Natural killer cell (primary cell): ENCODE measurements around the gene ASTN2. TPM values are rescaled to one million over a fixed set of nuclear protein-coding genes. Genes with fewer than 3 reads are reported as not detected.

Source experiments
- ATAC-seq, 3 donors: fragments of 150-1000 bp in 2 of 3; fragments of 200-7000 bp in 1 of 3; cut with Tn5 transposase; 1 replicate in 1 of 3; 2 replicates in 2 of 3; pipeline ENCODE4 v1.10.0; 2021; ENCODE audit warnings: mild to moderate bottlenecking in 2 of 3, moderate library complexity in 2 of 3
- DNase-seq, 2 donors: peaks; one replicate each; pipeline versions ENCODE4 v3.0.0 to v3.0.0-alpha.2; 2013 to 2021; ENCODE audit warnings: mixed read lengths in 1 of 2
- H3K27ac ChIP-seq: one replicate; pipeline ENCODE4 v1.5.1; 2013; ENCODE audit warnings: mild to moderate bottlenecking, low read length
- H3K27me3 ChIP-seq: one replicate; pipeline ENCODE4 v1.6.1; 2013; ENCODE audit warnings: low read length; ENCODE audit not compliant: control insufficient read depth, insufficient read depth
- H3K36me3 ChIP-seq: one replicate; pipeline ENCODE4 v1.6.1; 2013; ENCODE audit warnings: low read length; ENCODE audit not compliant: control insufficient read depth, insufficient read depth
- H3K4me1 ChIP-seq: one replicate; pipeline ENCODE4 v1.6.1; 2013; ENCODE audit warnings: low read length; ENCODE audit not compliant: control insufficient read depth, insufficient read depth
- H3K4me3 ChIP-seq: one replicate; pipeline ENCODE4 v1.5.1; 2013; ENCODE audit warnings: low read length
- H3K9me3 ChIP-seq: one replicate; pipeline ENCODE4 v1.6.1; 2013; ENCODE audit warnings: low read length; ENCODE audit not compliant: control insufficient read depth, insufficient read depth
- H3K27ac Mint-ChIP-seq, 2 donors: one replicate each; pipeline ENCODE4 v1.8.0; 2022; ENCODE audit warnings: mild to moderate bottlenecking in 2 of 2, mixed read lengths in 2 of 2, moderate library complexity in 1 of 2
- H3K27me3 Mint-ChIP-seq, 2 donors: one replicate each; pipeline ENCODE4 v1.8.0; 2022; ENCODE audit warnings: low read depth in 2 of 2, mixed read lengths in 2 of 2
- H3K36me3 Mint-ChIP-seq: one replicate; pipeline ENCODE4 v1.8.0; 2022; ENCODE audit warnings: mixed read lengths
- H3K4me1 Mint-ChIP-seq, 2 donors: one replicate each; pipeline ENCODE4 v1.8.0; 2022; ENCODE audit warnings: mixed read lengths in 2 of 2
- H3K4me3 Mint-ChIP-seq: one replicate; pipeline ENCODE4 v1.8.0; 2022; ENCODE audit warnings: mild to moderate bottlenecking, moderate library complexity, mixed read lengths
- H3K9me3 Mint-ChIP-seq, 2 donors: one replicate each; pipeline ENCODE4 v1.8.0; 2022; ENCODE audit warnings: mixed read lengths in 2 of 2
- WGBS: methylation state at CpG from one replicate; pipeline ENCODE4 v1.1.7; 2013; ENCODE audit warnings: missing lambda C conversion rate; ENCODE audit not compliant: insufficient coverage; 5-methylcytosine and 5-hydroxymethylcytosine counted together
- intact Hi-C: fragments of 100-400 bp; cut with micrococcal nuclease; formaldehyde crosslinking; loops from one replicate; pipeline ENCODE4 v1.14.2; 2022
- total RNA-seq, 4 donors: library from RNA; stranded (reverse); fragments of 120-200 nt in 1 of 4; gene quantifications; one replicate each; pipeline versions ENCODE4 v1.2.3 to v1.2.4, GENCODE V29; 2013 to 2022
- TF ChIP-seq, protein P1 (sequence below): fragments of 200-600 bp; IDR thresholded peaks from one replicate; pipeline ENCODE4 v1.8.0; 2022; ENCODE audit warnings: antibody characterized with exemption

Gene ASTN2
- total RNA-seq, 3 donors from 2014 or later (not counting 1 experiment from before 2014, with no cell fraction given): 3.0 to 3.5 (median 3.2) TPM

DNA sequence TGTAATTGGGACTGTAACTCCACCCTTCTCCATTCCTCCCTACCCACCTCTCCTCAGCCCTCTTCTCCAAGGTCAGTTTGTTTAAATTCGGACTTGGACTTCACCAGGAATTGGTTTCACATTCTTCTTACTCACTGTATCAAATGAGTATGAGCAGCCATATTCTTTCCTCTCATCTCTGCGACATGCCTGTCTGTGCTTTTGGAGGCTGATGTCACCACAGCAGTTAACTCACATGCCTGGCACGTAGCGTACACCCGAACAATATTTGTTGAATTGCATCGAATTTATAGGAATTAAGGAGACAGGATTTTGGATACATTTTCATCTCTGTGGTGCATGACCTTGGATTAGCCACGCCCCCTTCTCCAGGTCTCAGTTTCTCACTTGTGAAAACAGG is 291.1 kb downstream of the ASTN2 start:
- no peaks in the 10 kb centered on the region for H3K9me3 ChIP-seq
- no peak overlapping the region for H3K4me3 Mint-ChIP-seq
- no peaks in the 10 kb centered on the region for H3K36me3 ChIP-seq
- intact Hi-C loops: no loop called here
- H3K4me1 Mint-ChIP-seq: no peaks in the 10 kb centered on the region
- 77% methylated on average over 7 of the region's 7 CpGs for WGBS
- no peak overlapping the region for H3K4me3 ChIP-seq
- H3K27ac Mint-ChIP-seq: no peak overlapping the region
- H3K36me3 Mint-ChIP-seq: no peaks in the 10 kb centered on the region
- H3K4me1 ChIP-seq: no peaks in the 10 kb centered on the region
- H3K27me3 ChIP-seq: no peaks in the 10 kb centered on the region
- TF ChIP-seq, protein P1, sequence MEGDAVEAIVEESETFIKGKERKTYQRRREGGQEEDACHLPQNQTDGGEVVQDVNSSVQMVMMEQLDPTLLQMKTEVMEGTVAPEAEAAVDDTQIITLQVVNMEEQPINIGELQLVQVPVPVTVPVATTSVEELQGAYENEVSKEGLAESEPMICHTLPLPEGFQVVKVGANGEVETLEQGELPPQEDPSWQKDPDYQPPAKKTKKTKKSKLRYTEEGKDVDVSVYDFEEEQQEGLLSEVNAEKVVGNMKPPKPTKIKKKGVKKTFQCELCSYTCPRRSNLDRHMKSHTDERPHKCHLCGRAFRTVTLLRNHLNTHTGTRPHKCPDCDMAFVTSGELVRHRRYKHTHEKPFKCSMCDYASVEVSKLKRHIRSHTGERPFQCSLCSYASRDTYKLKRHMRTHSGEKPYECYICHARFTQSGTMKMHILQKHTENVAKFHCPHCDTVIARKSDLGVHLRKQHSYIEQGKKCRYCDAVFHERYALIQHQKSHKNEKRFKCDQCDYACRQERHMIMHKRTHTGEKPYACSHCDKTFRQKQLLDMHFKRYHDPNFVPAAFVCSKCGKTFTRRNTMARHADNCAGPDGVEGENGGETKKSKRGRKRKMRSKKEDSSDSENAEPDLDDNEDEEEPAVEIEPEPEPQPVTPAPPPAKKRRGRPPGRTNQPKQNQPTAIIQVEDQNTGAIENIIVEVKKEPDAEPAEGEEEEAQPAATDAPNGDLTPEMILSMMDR: no peak
- ATAC-seq: no peak
- peaks cover 0 to 3% of the 10 kb centered on the region in 2 donors for H3K9me3 Mint-ChIP-seq
- H3K27me3 Mint-ChIP-seq: no peaks in the 10 kb centered on the region
- no peak overlapping the region for H3K27ac ChIP-seq
- DNase-seq: no peak

DNA sequence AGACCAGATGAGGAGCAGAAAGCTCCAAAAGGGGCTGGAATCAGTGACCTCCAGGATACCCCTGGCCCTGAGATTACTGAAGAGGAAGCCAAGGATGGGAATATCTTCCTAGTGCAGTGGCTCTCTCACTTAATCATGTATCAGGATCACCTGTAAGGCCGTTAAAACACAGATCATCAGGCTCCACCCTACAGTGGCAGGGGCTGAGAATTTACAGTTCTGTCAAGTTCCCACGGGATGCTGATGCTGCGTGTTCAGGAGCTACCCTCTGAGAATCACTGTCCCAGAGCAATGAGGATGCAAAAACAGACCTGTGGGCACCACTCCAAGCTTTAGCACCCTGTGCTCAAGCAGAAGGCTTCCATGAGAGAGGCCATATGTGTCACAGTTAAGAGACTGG is 291.9 kb downstream of the ASTN2 start:
- H3K9me3 ChIP-seq: no peaks in the 10 kb centered on the region
- no peak overlapping the region for H3K4me3 ChIP-seq
- Mint-ChIP-seq H3K4me1 (no peaks in the 10 kb centered on the region), H3K36me3 (no peaks in the 10 kb centered on the region), H3K27me3 (no peaks in the 10 kb centered on the region), H3K27ac (no peak overlapping the region), H3K9me3 (peaks cover 0 to 10% of the 10 kb centered on the region in 2 donors), H3K4me3 (no peak overlapping the region)
- intact Hi-C loops: no loop called here
- no peaks in the 10 kb centered on the region for H3K4me1 ChIP-seq
- DNase-seq: no peak
- no peak for ATAC-seq
- H3K36me3 ChIP-seq: no peaks in the 10 kb centered on the region
- no peak overlapping the region for H3K27ac ChIP-seq
- TF ChIP-seq, protein P1: no peak
- 83% methylated on average over 3 of the region's 3 CpGs for WGBS
- H3K27me3 ChIP-seq: no peaks in the 10 kb centered on the region

DNA sequence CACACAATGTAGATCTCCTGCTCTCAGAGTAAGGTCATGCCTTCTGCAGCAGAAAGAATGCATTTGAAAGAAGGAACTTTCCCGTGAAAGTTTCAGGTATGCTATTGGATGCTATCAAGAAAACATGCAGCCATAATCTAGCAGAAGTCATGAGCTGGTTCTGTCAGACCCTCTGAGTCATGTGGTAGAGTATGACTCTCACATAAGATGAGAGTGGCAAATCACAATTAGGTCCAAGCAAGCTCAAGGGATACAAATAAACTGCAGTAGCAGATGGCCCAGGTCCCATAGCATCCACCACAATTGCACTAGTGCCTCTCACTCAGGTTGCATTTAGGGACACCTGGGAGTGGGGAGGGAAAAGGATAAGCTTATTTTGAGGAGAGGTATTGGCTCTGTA is 292.8 kb downstream of the ASTN2 start:
- TF ChIP-seq, protein P1: no peak
- intact Hi-C loops: no loop called here
- WGBS: 90% methylated on average over 1 of the region's 1 CpG
- Mint-ChIP-seq H3K36me3 (no peaks in the 10 kb centered on the region), H3K4me3 (no peak overlapping the region), H3K4me1 (no peaks in the 10 kb centered on the region), H3K27me3 (no peaks in the 10 kb centered on the region), H3K27ac (no peak overlapping the region), H3K9me3 (peaks cover 0 to 11% of the 10 kb centered on the region in 2 donors)
- H3K9me3 ChIP-seq: no peaks in the 10 kb centered on the region
- H3K36me3 ChIP-seq: no peaks in the 10 kb centered on the region
- H3K27ac ChIP-seq: no peak overlapping the region
- DNase-seq: no peak
- ATAC-seq: no peak
- no peak overlapping the region for H3K4me3 ChIP-seq
- no peaks in the 10 kb centered on the region for H3K4me1 ChIP-seq
- H3K27me3 ChIP-seq: no peaks in the 10 kb centered on the region

DNA sequence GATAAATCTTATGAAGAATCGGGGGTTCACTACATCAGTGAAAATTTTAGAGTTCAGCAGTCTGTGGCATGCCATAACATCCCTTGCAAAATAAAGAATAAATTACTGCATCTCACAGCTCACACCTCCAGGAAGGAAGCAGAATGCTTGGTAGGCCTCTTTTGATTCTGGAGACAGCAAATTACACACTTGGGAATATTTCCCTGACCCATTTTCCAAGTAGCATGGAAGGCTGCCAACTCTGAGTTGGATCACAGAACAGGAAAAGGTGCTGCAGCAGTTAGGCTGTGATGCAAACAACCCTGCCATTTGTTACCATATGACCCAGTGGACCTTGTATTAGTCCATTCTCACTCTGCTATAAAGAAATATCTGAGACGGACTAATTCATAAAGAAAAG is 293.5 kb downstream of the ASTN2 start:
- no peaks in the 10 kb centered on the region for H3K9me3 ChIP-seq
- H3K4me1 ChIP-seq: no peaks in the 10 kb centered on the region
- TF ChIP-seq, protein P1: no peak
- ATAC-seq (no peak), DNase-seq (no peak)
- H3K4me3 Mint-ChIP-seq: no peak overlapping the region
- no peaks in the 10 kb centered on the region for H3K27me3 ChIP-seq
- H3K9me3 Mint-ChIP-seq: peaks cover 0 to 11% of the 10 kb centered on the region in 2 donors
- H3K27ac Mint-ChIP-seq: no peak overlapping the region
- H3K4me3 ChIP-seq: no peak overlapping the region
- no peak overlapping the region for H3K27ac ChIP-seq
- no peaks in the 10 kb centered on the region for H3K36me3 ChIP-seq
- intact Hi-C loops: no loop called here
- no peaks in the 10 kb centered on the region for H3K27me3 Mint-ChIP-seq
- no peaks in the 10 kb centered on the region for H3K4me1 Mint-ChIP-seq
- no peaks in the 10 kb centered on the region for H3K36me3 Mint-ChIP-seq
- 100% methylated on average over 1 of the region's 2 CpGs for WGBS
